ENCODE results near the gene OR4E1. TPM values are rescaled to one million over a fixed set of nuclear protein-coding genes. Genes with fewer than 3 reads are reported as not detected.

The OR4E1 gene
- total and polyA plus RNA-seq, 2 donors (not counting 1 experiment from before 2014, with no cell fraction given) = not detected

- Histone ChIP-seq H3K27ac (ENCODE audit: low read length in 2 of 2) (no peak overlapping the region), H3K9ac (ENCODE audit: low read length) (no peak overlapping the region), H4K20me1 (ENCODE audit: control insufficient read depth, insufficient read depth, low read length, poor library complexity, severe bottlenecking) (no peaks in the 10 kb centered on the region), H3K9me3 (ENCODE audit: control extremely low read depth in 1 of 3, control insufficient read depth in 2 of 3, insufficient read depth in 1 of 3, low read length in 2 of 3) (no peaks in the 10 kb centered on the region), H3K79me2 (ENCODE audit: control insufficient read depth, insufficient read depth, low read length) (no peaks in the 10 kb centered on the region), H3K4me1 (ENCODE audit: control insufficient read depth in 2 of 2, insufficient read depth in 2 of 2, low read length in 2 of 2) (no peaks in the 10 kb centered on the region), H3K4me3 (ENCODE audit: control extremely low read depth in 1 of 5, extremely low read depth in 1 of 5, insufficient read depth in 1 of 5, low read depth in 2 of 5, low read length in 4 of 5) (no peak overlapping the region), H3K36me3 (replicated peaks in 1 of 2; ENCODE audit: control extremely low read depth in 1 of 2, control insufficient read depth in 1 of 2, extremely low read depth in 1 of 2, insufficient read depth in 2 of 2, low read length in 1 of 2) (no peaks in the 10 kb centered on the region), H3K4me2 (replicated peaks; ENCODE audit: low read depth, low read length, poor library complexity, severe bottlenecking) (no peak overlapping the region), H3K27me3 (replicated peaks in 1 of 4; ENCODE audit: control extremely low read depth in 1 of 4, control insufficient read depth in 3 of 4, insufficient read depth in 4 of 4, low read length in 3 of 4) (peaks cover 0 to 12% (median 2%) of the 10 kb centered on the region in 4 experiments), H2AFZ (ENCODE audit: insufficient read depth, low read depth, low read length, poor library complexity, severe bottlenecking) (no peak overlapping the region)
- no peaks in the 10 kb centered on the region for H3K9me3 Mint-ChIP-seq (ENCODE audit: insufficient read depth)
- H3K27ac Mint-ChIP-seq = no peak overlapping the region
- 67% methylated on average over 1 of the region's 3 CpGs for WGBS (ENCODE audit: insufficient coverage)
- intact Hi-C loops (cut with micrococcal nuclease) = no loop called here
- POLR2A ChIA-PET = no interaction called here
- CTCF ChIA-PET = no interaction called here
- DNase-seq (no peak), ATAC-seq (ENCODE audit: low read depth) (no peak)
- H3K4me3 Mint-ChIP-seq = no peak overlapping the region
- no peak for TF ChIP-seq CTCF (IDR thresholded peaks at IDR 0.05)
- no peak for TF ChIP-seq EZH2 (IDR thresholded peaks at IDR 0.05; ENCODE audit: borderline replicate concordance, insufficient read depth, low read depth, low read length, poor library complexity, severe bottlenecking)
- H3K4me1 Mint-ChIP-seq = no peaks in the 10 kb centered on the region
- peaks cover 47% of the 10 kb centered on the region for H3K27me3 Mint-ChIP-seq
Observed at GRCh38 chr14:21719841-21720240, 46.2 kb upstream of the OR4E1 start.

- Histone ChIP-seq H3K79me2 (ENCODE audit: control insufficient read depth, insufficient read depth, low read length) (no peaks in the 10 kb centered on the region), H3K4me2 (replicated peaks; ENCODE audit: low read depth, low read length, poor library complexity, severe bottlenecking) (no peak overlapping the region), H2AFZ (ENCODE audit: insufficient read depth, low read depth, low read length, poor library complexity, severe bottlenecking) (no peak overlapping the region), H3K4me3 (ENCODE audit: control extremely low read depth in 1 of 5, extremely low read depth in 1 of 5, insufficient read depth in 1 of 5, low read depth in 2 of 5, low read length in 4 of 5) (no peak overlapping the region), H3K27me3 (replicated peaks in 1 of 4; ENCODE audit: control extremely low read depth in 1 of 4, control insufficient read depth in 3 of 4, insufficient read depth in 4 of 4, low read length in 3 of 4) (peaks cover 0 to 12% (median 0%) of the 10 kb centered on the region in 4 experiments), H3K36me3 (replicated peaks in 1 of 2; ENCODE audit: control extremely low read depth in 1 of 2, control insufficient read depth in 1 of 2, extremely low read depth in 1 of 2, insufficient read depth in 2 of 2, low read length in 1 of 2) (no peaks in the 10 kb centered on the region), H3K9ac (ENCODE audit: low read length) (no peak overlapping the region), H3K9me3 (ENCODE audit: control extremely low read depth in 1 of 3, control insufficient read depth in 2 of 3, insufficient read depth in 1 of 3, low read length in 2 of 3) (no peaks in the 10 kb centered on the region), H3K27ac (ENCODE audit: low read length in 2 of 2) (no peak overlapping the region), H3K4me1 (ENCODE audit: control insufficient read depth in 2 of 2, insufficient read depth in 2 of 2, low read length in 2 of 2) (no peaks in the 10 kb centered on the region), H4K20me1 (ENCODE audit: control insufficient read depth, insufficient read depth, low read length, poor library complexity, severe bottlenecking) (no peaks in the 10 kb centered on the region)
- no peak for DNase-seq
- H3K4me1 Mint-ChIP-seq = no peaks in the 10 kb centered on the region
- H3K4me3 Mint-ChIP-seq = no peak overlapping the region
- H3K9me3 Mint-ChIP-seq (ENCODE audit: insufficient read depth) = peaks cover 2% of the 10 kb centered on the region
- TF ChIP-seq EZH2 (IDR thresholded peaks at IDR 0.05; ENCODE audit: borderline replicate concordance, insufficient read depth, low read depth, low read length, poor library complexity, severe bottlenecking) = no peak
- H3K27me3 Mint-ChIP-seq = peaks cover 60% of the 10 kb centered on the region
- CTCF ChIA-PET = interaction anchor here (0.6 kb wide), 1 partner anchor 1639 kb away, joined by 3 read pairs; no protein-coding TSS in a partner anchor
- POLR2A ChIA-PET = no interaction called here
- 100% methylated on average over 3 of the region's 6 CpGs for WGBS (ENCODE audit: insufficient coverage)
- no peak for ATAC-seq (ENCODE audit: low read depth)
- intact Hi-C loops (cut with micrococcal nuclease) = no loop called here
- no peak overlapping the region for H3K27ac Mint-ChIP-seq
Observed at GRCh38 chr14:21714318-21714929, 40.8 kb upstream of the OR4E1 start.
